Measurements from ENCODE around the gene MYO15B. TPM values are rescaled to one million over a fixed set of nuclear protein-coding genes. Genes with fewer than 3 reads are reported as not detected.

MYO15B gene
- total RNA-seq, 1 experiment from 2014 or later: 26.5 TPM

GRCh38 chr17:75638893-75639292 lies 51.3 kb downstream of the MYO15B start:
- Histone ChIP-seq H3K27ac (ENCODE audit: low read length) (no peak overlapping the region), H3K4me1 (ENCODE audit: control insufficient read depth, insufficient read depth, low read length) (peaks cover 11% of the 10 kb centered on the region), H3K36me3 (ENCODE audit: control insufficient read depth, insufficient read depth, low read length) (no peaks in the 10 kb centered on the region), H3K9me3 (ENCODE audit: control insufficient read depth, insufficient read depth, low read depth, low read length) (no peaks in the 10 kb centered on the region), H3K4me3 (ENCODE audit: low read depth in 2 of 2, low read length in 2 of 2) (no peak overlapping the region), H3K27me3 (ENCODE audit: control insufficient read depth, insufficient read depth, low read length) (no peaks in the 10 kb centered on the region)
- DNase-seq (ENCODE audit: low read depth, low spot score): no peak
- POLR2A ChIA-PET: no interaction called here
- no peak for ATAC-seq
- in situ Hi-C loops (cut with HindIII; ENCODE audit: low pct_unique_long_range_greater_than_20kb, low sequenced_read_pairs): no loop called here
- TF ChIP-seq REST (IDR thresholded peaks at IDR 0.05; ENCODE audit: insufficient read depth in 1 of 2, low read depth in 2 of 2, low read length in 1 of 2): no peak
- TF ChIP-seq, protein P1, sequence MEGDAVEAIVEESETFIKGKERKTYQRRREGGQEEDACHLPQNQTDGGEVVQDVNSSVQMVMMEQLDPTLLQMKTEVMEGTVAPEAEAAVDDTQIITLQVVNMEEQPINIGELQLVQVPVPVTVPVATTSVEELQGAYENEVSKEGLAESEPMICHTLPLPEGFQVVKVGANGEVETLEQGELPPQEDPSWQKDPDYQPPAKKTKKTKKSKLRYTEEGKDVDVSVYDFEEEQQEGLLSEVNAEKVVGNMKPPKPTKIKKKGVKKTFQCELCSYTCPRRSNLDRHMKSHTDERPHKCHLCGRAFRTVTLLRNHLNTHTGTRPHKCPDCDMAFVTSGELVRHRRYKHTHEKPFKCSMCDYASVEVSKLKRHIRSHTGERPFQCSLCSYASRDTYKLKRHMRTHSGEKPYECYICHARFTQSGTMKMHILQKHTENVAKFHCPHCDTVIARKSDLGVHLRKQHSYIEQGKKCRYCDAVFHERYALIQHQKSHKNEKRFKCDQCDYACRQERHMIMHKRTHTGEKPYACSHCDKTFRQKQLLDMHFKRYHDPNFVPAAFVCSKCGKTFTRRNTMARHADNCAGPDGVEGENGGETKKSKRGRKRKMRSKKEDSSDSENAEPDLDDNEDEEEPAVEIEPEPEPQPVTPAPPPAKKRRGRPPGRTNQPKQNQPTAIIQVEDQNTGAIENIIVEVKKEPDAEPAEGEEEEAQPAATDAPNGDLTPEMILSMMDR (IDR thresholded peaks at IDR 0.05): no peak
- no peak for TF ChIP-seq TCF7L2 (IDR thresholded peaks at IDR 0.05; ENCODE audit: low read depth, low read length)
- intact Hi-C loops (cut with micrococcal nuclease; ENCODE audit: unreplicated experiment): no loop called here
- BruUV-seq (replicated peaks): no TSS peak
- CTCF ChIA-PET: no interaction called here

- Histone ChIP-seq H3K27me3 (ENCODE audit: control insufficient read depth, insufficient read depth, low read length) (no peaks in the 10 kb centered on the region), H3K4me1 (ENCODE audit: control insufficient read depth, insufficient read depth, low read length) (peaks cover 7% of the 10 kb centered on the region), H3K9me3 (ENCODE audit: control insufficient read depth, insufficient read depth, low read depth, low read length) (no peaks in the 10 kb centered on the region), H3K4me3 (ENCODE audit: low read depth in 2 of 2, low read length in 2 of 2) (no peak overlapping the region), H3K36me3 (ENCODE audit: control insufficient read depth, insufficient read depth, low read length) (no peaks in the 10 kb centered on the region), H3K27ac (ENCODE audit: low read length) (no peak overlapping the region)
- ATAC-seq (no peak), DNase-seq (ENCODE audit: low read depth, low spot score) (no peak)
- intact Hi-C loops (cut with micrococcal nuclease; ENCODE audit: unreplicated experiment) (no loop called here), in situ Hi-C loops (cut with HindIII; ENCODE audit: low pct_unique_long_range_greater_than_20kb, low sequenced_read_pairs) (no loop called here)
- no TSS peak for BruUV-seq (replicated peaks)
- CTCF ChIA-PET: no interaction called here
- TF ChIP-seq SIN3A (IDR thresholded peaks at IDR 0.05; ENCODE audit: borderline replicate concordance, insufficient read depth, low read depth, low read length): no peak
- TF ChIP-seq REST (IDR thresholded peaks at IDR 0.05; ENCODE audit: insufficient read depth in 1 of 2, low read depth in 2 of 2, low read length in 1 of 2): no peak
- no peak for TF ChIP-seq POLR2AphosphoS5 (IDR thresholded peaks at IDR 0.05; ENCODE audit: low read depth, low read length)
- no peak for TF ChIP-seq TCF7L2 (IDR thresholded peaks at IDR 0.05; ENCODE audit: low read depth, low read length)
- TF ChIP-seq, protein P1 (IDR thresholded peaks at IDR 0.05): no peak
- POLR2A ChIA-PET: no interaction called here
These were observed 51.7 kb downstream of the MYO15B start for GRCh38 chr17:75639327-75639726.

Data from Panc1 (cell line).